GM12891 (cell line): ENCODE results near the gene TRMT44.
A peak's percentile ranks its signal among the peaks of the same experiment; 100 is the strongest.
"Not testable (repeated sequence)": the region's sequence is repeated elsewhere in the genome, so short reads cannot be mapped to it uniquely, and the experiment has no call there.

Experiments
- DNase-seq: peaks from one replicate; pipeline ENCODE4 v3.0.0; 2011; ENCODE audit warnings: low spot score; ENCODE audit not compliant: insufficient read length
- FAIRE-seq: peaks from 2 replicates; lab custom pipeline; 2011; peaks lifted over from hg19 to GRCh38; lab: Jason Lieb, UNC
- PAX5 ChIP-seq: IDR thresholded peaks from 2 replicates; pipeline ENCODE4 v1.6.1; 2011; ENCODE audit warnings: low read length, moderate library complexity, mild to moderate bottlenecking; ENCODE audit not compliant: insufficient read depth, severe bottlenecking
- POLR2A ChIP-seq: IDR thresholded peaks from 2 replicates; pipeline ENCODE4 v1.6.1; 2011; ENCODE audit warnings: low read depth, low read length, control low read depth
- POLR2AphosphoS5 ChIP-seq: IDR thresholded peaks from 2 replicates; pipeline ENCODE4 v1.6.1; 2011; ENCODE audit warnings: low read depth, low read length, control low read depth
- POU2F2 ChIP-seq: IDR thresholded peaks from 2 replicates; pipeline ENCODE4 v1.6.1; 2011; ENCODE audit warnings: low read depth, mild to moderate bottlenecking, control low read depth, low read length, moderate library complexity
- SPI1 ChIP-seq: IDR thresholded peaks from 2 replicates; pipeline ENCODE4 v1.6.1; 2011; ENCODE audit warnings: low read depth, low read length, control low read depth
- TAF1 ChIP-seq: IDR thresholded peaks from 2 replicates; pipeline ENCODE4 v1.6.1; 2011; ENCODE audit warnings: low read depth, low read length, control low read depth

Gene TRMT44

DNA sequence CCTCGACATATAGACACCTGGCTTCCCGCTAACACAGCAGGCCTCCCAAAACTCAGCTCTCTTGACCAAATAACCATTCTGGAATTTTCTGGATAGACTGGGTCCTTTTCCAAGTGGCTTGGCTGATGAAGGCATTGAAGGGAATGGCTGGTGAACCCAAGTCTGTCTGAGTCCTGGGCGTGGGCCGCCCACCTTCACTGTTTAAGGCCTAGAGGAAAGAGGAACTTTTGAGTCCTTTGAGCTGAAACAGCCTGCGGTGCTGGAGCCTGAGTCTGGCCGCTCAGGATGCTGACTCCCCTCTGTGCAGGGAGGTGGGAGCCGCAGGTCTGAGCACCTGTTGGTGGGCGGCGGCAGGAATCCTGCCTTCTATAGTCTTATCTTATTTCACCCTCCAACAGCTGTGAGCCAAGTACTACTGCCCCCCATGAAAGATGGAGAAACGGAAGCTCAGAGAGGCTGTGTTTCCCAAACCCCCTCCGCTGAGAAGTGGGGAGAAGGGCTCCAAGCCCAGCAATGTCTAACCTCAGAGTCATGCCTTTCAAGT is 23.4 kb upstream of the TRMT44 start:
- DNase-seq (no peak), FAIRE-seq (no peak)
- no peak for TF ChIP-seq SPI1
- no peak for TF ChIP-seq POLR2A
- TF ChIP-seq POU2F2, result no peak
- TF ChIP-seq POLR2AphosphoS5, result no peak
- TF ChIP-seq TAF1, result no peak
- no peak for TF ChIP-seq PAX5

DNA sequence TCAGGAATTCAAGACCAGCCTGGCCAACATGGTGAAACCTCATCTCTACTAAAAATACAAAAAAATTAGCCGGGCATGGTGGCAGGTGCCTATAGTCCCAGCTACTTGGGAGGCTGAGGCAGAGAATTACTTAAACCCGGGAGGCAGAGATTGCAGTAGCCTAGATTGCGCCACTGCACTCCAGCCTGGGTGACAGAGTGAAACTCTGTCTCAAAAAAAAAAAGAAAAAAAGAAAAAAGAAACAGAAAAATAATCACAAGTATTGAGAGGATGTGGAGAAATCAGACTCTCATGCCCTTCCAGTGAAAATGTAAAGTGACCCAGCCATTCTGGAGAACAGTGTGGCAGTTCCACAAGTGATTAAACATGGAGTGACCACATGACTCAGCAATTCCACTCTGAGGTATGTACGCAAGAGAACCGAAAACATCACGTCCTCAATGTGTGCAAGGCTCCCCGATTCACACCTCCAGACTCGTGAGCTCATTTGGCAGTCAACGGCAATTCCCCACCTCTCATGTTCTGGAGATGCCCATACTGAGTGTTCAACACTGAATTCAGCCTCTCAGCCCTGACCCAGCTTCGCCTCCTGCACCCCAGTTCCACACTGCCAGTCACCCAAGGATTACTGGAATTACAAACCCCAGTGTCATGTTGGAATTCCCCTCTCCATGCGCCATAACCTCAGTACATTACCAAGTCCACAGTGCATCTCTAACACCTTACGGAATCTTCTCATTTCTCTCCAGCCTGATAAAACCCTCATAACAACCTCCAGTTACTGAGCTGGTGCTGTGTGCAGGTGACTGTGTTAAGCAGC is 21.1 kb upstream of the TRMT44 start:
- no peak for DNase-seq
- FAIRE-seq, result peak; percentile 51
- TF ChIP-seq POU2F2 (no peak), SPI1 (no peak), TAF1 (no peak), POLR2AphosphoS5 (no peak), PAX5 (no peak), POLR2A (no peak)

DNA sequence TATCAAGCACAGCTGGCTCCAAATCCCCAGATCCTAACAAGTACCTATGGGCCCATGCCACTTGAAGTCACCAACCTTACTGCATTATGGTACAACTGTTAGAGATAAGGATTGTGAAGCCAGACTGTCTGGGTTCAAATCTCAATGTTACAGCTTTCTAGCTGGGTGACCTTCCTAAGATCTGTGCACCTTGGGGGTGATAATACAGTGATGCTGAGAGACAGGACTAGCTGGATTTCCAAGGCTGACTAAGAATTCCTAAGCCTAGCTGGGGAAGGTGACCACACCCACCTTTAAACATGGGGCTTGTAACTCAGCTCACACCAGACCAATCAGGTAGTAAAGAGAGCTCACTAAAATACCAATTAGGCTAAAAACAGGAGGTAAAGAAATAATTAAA is 20.4 kb upstream of the TRMT44 start:
- FAIRE-seq, DNase-seq: not testable (repeated sequence)

DNA sequence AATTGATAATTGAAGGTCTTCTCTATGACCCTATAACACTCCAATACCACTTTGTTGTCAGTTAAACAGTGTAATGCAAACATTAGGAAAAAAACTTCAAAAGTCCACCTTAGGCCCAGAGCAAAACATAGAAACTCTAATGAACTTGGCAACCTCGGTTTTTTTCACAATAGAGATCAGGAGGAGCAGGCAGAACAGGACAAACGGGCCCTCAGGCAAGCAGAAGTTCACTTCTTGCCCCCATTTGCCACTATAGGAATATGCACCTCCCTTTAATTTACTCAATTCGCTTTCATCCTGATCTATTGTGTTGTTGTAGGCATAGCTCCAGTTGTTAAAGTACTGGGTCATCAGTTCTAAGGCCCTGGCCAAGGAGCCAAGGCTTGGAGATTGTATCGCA is 18.2 kb upstream of the TRMT44 start:
- FAIRE-seq (no peak), DNase-seq (no peak)
- TF ChIP-seq SPI1 (no peak), POU2F2 (no peak), POLR2AphosphoS5 (no peak), PAX5 (no peak), TAF1 (no peak), POLR2A (no peak)

DNA sequence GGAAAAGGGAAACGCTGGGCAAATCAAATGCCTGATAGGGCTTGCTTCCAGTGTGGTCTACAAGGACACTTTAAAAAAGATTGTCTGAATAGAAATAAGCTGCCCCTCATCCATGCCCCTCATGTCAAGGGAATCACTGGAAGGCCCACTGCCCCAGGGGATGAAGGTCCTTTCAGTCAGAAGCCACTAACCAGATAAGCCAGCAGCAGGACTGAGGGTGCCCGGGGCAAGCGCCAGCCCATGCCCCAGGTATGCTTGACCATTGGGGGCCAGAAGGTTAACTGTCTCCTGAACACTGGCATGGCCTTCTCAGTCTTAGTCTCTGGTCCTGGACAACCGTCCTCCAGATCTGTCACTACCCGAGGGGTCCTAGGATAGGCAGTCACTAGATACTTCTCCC is 17.8 kb upstream of the TRMT44 start:
- DNase-seq (no peak), FAIRE-seq (no peak)
- no peak for TF ChIP-seq SPI1

DNA sequence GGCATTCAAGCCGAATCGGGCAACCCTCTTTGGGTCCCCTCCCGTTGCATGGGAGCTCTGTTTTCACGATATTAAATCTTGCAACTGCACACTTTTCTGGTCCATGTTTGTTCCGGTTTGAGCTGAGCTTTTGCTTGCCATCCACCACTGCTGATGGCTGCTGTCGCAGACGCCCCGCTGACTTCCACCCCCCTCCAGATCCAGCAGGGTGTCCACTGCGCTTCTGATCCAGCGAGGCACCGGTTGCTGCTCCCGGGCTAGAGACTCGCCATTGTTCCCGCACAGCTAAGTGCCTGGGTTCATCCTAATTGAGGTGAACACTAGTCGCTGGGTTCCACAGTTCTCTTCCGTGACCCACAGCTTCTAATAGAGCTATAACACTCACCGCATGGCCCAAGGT is 13.3 kb upstream of the TRMT44 start:
- TF ChIP-seq POLR2AphosphoS5 (no peak), PAX5 (no peak), TAF1 (no peak), SPI1 (no peak), POLR2A (no peak), POU2F2 (no peak)
- DNase-seq (no peak), FAIRE-seq (no peak)

DNA sequence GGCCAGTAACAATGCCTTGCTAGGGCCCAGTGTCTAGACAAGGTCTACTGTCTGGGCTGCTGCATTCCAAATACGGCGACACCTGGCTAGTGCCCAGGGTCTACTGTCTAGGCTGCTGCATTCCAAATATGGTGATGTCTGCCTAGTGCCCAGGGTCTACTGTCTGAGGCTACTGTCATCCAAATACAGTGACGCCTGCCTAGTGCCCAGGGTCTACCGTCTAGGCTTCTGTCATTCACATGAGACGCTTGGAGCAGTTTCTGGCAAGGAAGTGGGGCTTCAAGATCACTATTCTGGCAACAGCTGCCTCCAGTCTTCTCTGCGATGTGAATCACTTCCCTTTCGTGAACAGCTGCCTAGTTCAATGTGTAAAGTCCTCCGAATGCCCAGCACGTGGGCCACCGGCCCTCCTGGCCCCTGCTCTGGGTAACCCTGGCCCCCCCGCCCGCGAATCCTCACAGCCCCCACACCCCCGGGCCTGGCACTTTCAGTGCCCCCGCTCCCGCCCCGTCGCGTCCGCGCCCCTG is 12.8 kb upstream of the TRMT44 start:
- DNase-seq, result no peak
- TF ChIP-seq PAX5 (no peak), POLR2A (no peak), TAF1 (no peak), POLR2AphosphoS5 (no peak), SPI1 (peak; percentile 84), POU2F2 (no peak)
- no peak for FAIRE-seq

DNA sequence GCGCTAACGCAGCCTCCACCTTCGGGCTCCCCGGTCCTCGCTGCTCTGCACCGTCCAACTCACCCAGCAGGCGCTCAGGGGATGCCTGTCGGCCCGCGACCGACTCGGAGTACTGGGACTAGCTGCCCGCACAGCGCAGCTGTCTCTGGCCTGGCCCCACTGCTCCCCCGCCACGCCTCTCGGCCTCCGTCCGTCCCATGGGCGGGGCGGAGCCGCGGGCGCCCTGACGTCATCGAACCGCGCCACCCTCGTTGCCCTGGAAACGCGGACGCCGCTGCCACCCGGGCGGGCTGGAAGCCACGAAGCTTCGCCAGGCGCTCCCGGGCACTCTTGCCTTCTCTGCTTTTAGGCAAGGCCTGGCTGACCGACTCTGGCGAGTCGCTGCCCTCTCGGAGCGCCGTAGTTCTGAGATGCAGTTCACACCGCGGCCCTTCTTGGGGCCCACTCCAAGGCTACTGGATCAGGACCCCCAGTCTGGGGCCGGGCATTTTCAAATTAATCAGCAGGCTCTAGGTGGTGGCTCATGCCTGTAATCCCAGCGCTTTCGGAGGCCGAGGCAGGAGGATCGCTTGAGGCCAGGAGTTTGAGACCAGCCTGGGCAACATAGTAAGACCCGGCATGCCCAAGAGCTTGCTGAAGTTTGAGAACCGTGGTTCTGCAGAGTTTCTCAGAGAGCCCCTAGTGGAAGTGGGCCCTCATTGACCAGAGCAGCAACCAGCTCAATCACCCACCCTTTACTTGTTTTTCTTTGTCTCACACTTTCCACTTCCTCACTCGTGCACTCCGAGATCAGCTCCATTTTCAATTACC is 12.1 kb upstream of the TRMT44 start:
- peak; percentile 95 for FAIRE-seq
- TF ChIP-seq SPI1, result peak; percentile 47; the same call in 1 of the 2 replicates
- TF ChIP-seq POLR2AphosphoS5, result peak; percentile 65
- no peak for TF ChIP-seq PAX5
- peak; percentile 60 for TF ChIP-seq POLR2A
- DNase-seq, result peak; percentile 95

DNA sequence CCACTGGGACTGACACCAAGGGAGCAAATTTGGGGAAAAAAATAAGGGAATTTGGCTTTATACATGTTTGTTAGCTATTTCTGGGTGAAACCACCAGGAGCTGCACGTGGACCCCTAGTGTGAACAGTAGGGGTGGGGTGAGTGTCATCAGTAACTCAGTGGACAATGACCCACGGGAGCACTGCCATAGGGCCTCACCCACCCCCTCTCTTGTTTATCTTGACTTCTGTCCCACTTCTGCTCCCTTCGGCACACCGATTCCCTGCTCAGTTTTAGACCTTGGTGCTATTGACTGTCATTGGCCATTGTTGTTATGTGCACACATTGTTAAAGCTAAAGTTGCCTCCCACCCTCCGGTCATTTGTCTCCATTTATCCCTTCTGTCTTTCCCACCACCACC is 9.0 kb upstream of the TRMT44 start:
- no peak for FAIRE-seq
- TF ChIP-seq TAF1 (no peak), POLR2A (no peak), SPI1 (no peak), POLR2AphosphoS5 (no peak), POU2F2 (no peak), PAX5 (no peak)
- no peak for DNase-seq

DNA sequence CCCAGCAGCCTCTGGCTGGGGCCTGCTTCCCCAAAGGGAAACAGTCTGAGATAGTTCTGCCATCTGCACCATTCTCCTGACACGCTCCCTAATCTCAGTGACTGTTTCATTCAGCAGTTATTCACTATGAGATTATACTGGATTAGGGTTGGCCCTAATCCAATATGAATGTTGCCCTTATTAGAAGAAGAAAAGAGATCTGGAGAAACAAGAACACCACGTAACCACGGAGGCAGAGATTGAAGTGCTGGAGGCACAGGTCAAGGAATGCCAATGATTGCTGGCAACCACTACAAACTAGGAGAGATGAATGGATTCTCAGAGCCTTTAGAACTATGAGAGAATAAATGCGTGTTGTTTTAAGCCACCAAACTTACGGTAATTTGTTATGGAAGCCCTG is 7.4 kb upstream of the TRMT44 start:
- DNase-seq (no peak), FAIRE-seq (no peak)
- TF ChIP-seq SPI1 (no peak), TAF1 (no peak), POLR2A (no peak), PAX5 (no peak), POU2F2 (no peak), POLR2AphosphoS5 (no peak)
